Suprapubic skin (tissue), 3 donors: ENCODE data around the gene KANSL1.

Source experiments
- POLR2A ChIP-seq, 2 donors: fragments of 450-650 bp; IDR thresholded peaks; one replicate each; pipeline ENCODE4 v1.6.1; 2017; ENCODE audit warnings: antibody characterized with exemption in 2 of 2, mild to moderate bottlenecking in 2 of 2, moderate library complexity in 2 of 2
- TF ChIP-seq, protein P1 (sequence below), 2 donors: fragments of 200-600 bp in 1 of 2; fragments of 450-650 bp in 1 of 2; sonication (generic) in 1 of 2; IDR thresholded peaks; one replicate each; pipeline ENCODE4 v1.5.1; 2016 to 2019; ENCODE audit warnings: antibody characterized with exemption in 2 of 2, mild to moderate bottlenecking in 1 of 2, moderate library complexity in 1 of 2

GRCh38 chr17:46120537-46120936 is 72.7 kb downstream of the KANSL1 start:
- TF ChIP-seq, protein P1, sequence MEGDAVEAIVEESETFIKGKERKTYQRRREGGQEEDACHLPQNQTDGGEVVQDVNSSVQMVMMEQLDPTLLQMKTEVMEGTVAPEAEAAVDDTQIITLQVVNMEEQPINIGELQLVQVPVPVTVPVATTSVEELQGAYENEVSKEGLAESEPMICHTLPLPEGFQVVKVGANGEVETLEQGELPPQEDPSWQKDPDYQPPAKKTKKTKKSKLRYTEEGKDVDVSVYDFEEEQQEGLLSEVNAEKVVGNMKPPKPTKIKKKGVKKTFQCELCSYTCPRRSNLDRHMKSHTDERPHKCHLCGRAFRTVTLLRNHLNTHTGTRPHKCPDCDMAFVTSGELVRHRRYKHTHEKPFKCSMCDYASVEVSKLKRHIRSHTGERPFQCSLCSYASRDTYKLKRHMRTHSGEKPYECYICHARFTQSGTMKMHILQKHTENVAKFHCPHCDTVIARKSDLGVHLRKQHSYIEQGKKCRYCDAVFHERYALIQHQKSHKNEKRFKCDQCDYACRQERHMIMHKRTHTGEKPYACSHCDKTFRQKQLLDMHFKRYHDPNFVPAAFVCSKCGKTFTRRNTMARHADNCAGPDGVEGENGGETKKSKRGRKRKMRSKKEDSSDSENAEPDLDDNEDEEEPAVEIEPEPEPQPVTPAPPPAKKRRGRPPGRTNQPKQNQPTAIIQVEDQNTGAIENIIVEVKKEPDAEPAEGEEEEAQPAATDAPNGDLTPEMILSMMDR (IDR thresholded peaks at IDR 0.05) = no peak
- no peak for TF ChIP-seq POLR2A (IDR thresholded peaks at IDR 0.05)
